GM10248 (cell line): Measurements from ENCODE around the gene PTPN11.

Experiments
- CTCF ChIA-PET: fragments of 300-600 bp; sonication (Branson Sonifier 250); formaldehyde crosslinking; extraction: SDS; loops from one replicate; lab custom pipeline; 2021; ENCODE audit warnings: antibody characterized with exemption; lab: Yijun Ruan, JAX
- POLR2A ChIA-PET: fragments of 350-650 bp; sonication (Branson Sonifier 250); formaldehyde crosslinking; extraction: SDS; loops from one replicate; lab custom pipeline; 2020; ENCODE audit warnings: antibody characterized with exemption; lab: Yijun Ruan, JAX
- DNase-seq: peaks from one replicate; pipeline ENCODE4 v3.0.0; 2012; ENCODE audit errors: extremely low spot score
- TF ChIP-seq, protein P1 (sequence below): IDR thresholded peaks from 2 replicates; pipeline ENCODE4 v1.5.1; 2012; ENCODE audit warnings: mild to moderate bottlenecking, low read depth; ENCODE audit errors: extremely low read depth, missing control alignments, control extremely low read depth

The PTPN11 gene

GRCh38 chr12:112458751-112459150, 40.0 kb downstream of the PTPN11 start:
- ChIA-PET CTCF (no interaction called here), POLR2A (no interaction called here)
- TF ChIP-seq, protein P1, sequence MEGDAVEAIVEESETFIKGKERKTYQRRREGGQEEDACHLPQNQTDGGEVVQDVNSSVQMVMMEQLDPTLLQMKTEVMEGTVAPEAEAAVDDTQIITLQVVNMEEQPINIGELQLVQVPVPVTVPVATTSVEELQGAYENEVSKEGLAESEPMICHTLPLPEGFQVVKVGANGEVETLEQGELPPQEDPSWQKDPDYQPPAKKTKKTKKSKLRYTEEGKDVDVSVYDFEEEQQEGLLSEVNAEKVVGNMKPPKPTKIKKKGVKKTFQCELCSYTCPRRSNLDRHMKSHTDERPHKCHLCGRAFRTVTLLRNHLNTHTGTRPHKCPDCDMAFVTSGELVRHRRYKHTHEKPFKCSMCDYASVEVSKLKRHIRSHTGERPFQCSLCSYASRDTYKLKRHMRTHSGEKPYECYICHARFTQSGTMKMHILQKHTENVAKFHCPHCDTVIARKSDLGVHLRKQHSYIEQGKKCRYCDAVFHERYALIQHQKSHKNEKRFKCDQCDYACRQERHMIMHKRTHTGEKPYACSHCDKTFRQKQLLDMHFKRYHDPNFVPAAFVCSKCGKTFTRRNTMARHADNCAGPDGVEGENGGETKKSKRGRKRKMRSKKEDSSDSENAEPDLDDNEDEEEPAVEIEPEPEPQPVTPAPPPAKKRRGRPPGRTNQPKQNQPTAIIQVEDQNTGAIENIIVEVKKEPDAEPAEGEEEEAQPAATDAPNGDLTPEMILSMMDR: no peak
- DNase-seq: no peak

DNA sequence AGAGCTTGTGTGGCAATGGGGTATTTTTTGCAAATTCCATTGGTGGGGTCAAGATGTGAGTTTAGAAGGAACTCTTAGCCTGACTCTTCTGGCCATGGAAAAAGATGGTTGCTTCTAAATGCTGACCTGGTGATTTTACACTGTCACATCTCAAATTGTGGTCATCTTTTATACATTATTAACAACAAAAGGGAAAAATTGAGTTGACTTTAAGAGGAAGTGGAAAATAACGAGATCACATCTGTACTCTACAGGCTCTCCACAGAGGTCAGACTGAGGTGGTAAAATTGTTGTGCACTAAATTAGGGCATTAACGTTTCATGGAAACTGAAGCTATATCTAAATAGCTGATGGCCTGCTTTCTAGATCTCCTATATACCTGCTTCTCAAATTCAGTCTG, 44.7 kb downstream of the PTPN11 start:
- peak; percentile 48 for DNase-seq
- TF ChIP-seq, protein P1: no peak
- POLR2A ChIA-PET: interaction anchor here (0.6 kb wide), 1 partner anchor 108 kb away, joined by 3 read pairs; no protein-coding TSS in a partner anchor
- CTCF ChIA-PET: interaction anchor here (0.9 to 1.8 kb wide), 3 partner anchors 10 to 26 kb away, joined by 3 to 9 read pairs (median 3); no protein-coding TSS in a partner anchor

- ChIA-PET CTCF (interaction anchor here (1.8 kb wide), 1 partner anchor 9 kb away, joined by 9 read pairs; no protein-coding TSS in a partner anchor), POLR2A (no interaction called here)
- TF ChIP-seq, protein P1: no peak
- no peak for DNase-seq
Observed at GRCh38 chr12:112464605-112465004, 45.9 kb downstream of the PTPN11 start.

GRCh38 chr12:112466011-112466422, 47.3 kb downstream of the PTPN11 start:
- CTCF ChIA-PET: no interaction called here
- no peak for DNase-seq
- TF ChIP-seq, protein P1: no peak
- POLR2A ChIA-PET: no interaction called here

- ChIA-PET CTCF (interaction anchor here (0.6 kb wide), 1 partner anchor 582 kb away, joined by 3 read pairs; no protein-coding TSS in a partner anchor), POLR2A (no interaction called here)
- TF ChIP-seq, protein P1: no peak
Observed at GRCh38 chr12:112466835-112467234, 48.1 kb downstream of the PTPN11 start.

DNA sequence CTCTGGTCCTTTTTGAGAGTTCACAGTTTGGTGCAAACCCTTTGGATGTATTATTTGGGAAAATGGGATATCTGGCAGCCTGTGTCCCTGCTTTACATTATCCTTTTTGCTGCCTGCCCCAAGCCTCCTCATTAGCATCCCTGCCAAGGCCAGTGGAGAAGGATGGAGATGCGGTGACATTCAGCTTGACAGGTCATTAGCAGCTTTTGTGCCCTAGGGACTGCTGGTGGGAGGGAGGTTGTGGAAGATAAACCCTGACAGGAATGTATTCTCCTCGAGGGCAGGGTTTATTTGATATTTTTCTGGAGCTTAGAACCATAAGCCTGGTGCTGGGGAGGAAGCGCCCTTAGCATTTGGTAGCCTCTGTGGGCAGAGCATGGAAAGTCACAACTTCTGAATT, 49.3 kb downstream of the PTPN11 start:
- ChIA-PET POLR2A (no interaction called here), CTCF (interaction anchor here (0.8 to 1.2 kb wide), 2 partner anchors 13 to 28 kb away, joined by 3 to 4 read pairs; no protein-coding TSS in a partner anchor)
- TF ChIP-seq, protein P1: no peak
- DNase-seq: no peak

More at GRCh38 chr12:112466835-112467234, 48.1 kb downstream of the PTPN11 start:
- DNase-seq: no peak

GRCh38 chr12:112473056-112473455, 54.3 kb downstream of the PTPN11 start:
- ChIA-PET POLR2A (no interaction called here), CTCF (interaction anchor here (1.8 kb wide), 1 partner anchor 9 kb away, joined by 9 read pairs; no protein-coding TSS in a partner anchor)
- TF ChIP-seq, protein P1: peak; percentile 8
- no peak for DNase-seq
